H1 (cell line): ENCODE measurements around the gene C1orf174. TPM values are rescaled to one million over a fixed set of nuclear protein-coding genes. Genes with fewer than 3 reads are reported as not detected.

ENCODE experiments used
- CTCF ChIA-PET: fragments of 300-600 bp; sonication (Branson Sonifier 250); formaldehyde crosslinking; loops from one replicate; lab custom pipeline; 2021; ENCODE audit not compliant: partially characterized antibody; lab: Charles Lee
- POLR2A ChIA-PET: fragments of 300-600 bp; sonication (Branson Sonifier 250); formaldehyde crosslinking; loops from one replicate; lab custom pipeline; 2021; ENCODE audit warnings: inconsistent platforms; ENCODE audit not compliant: partially characterized antibody; lab: Charles Lee
- DNase-seq, 2 experiments: peaks; one replicate each; pipeline versions ENCODE4 v3.0.0 to v3.0.0-alpha.2; 2010 to 2022; ENCODE audit warnings: low spot score in 2 of 2, low read depth in 1 of 2, mixed read lengths in 1 of 2
- FAIRE-seq: peaks from 2 replicates; lab custom pipeline; 2011; peaks lifted over from hg19 to GRCh38; lab: Jason Lieb, UNC
- H2AFZ ChIP-seq: 2 replicates; pipeline ENCODE4 v1.8.1; 2012; ENCODE audit warnings: low read length, inconsistent platforms
- H2AK5ac ChIP-seq: 2 replicates; pipeline ENCODE4 v1.6.1; 2013; ENCODE audit warnings: low read depth, low read length
- H2BK120ac ChIP-seq: replicated peaks from 2 replicates; pipeline ENCODE3; 2013; ENCODE audit warnings: low read depth, low read length, inconsistent platforms
- H2BK12ac ChIP-seq: 2 replicates; pipeline ENCODE4 v1.6.1; 2013; ENCODE audit warnings: low read depth, low read length
- H2BK15ac ChIP-seq: 2 replicates; pipeline ENCODE4 v1.6.1; 2013; ENCODE audit warnings: low read length
- H2BK20ac ChIP-seq: 2 replicates; pipeline ENCODE4 v1.6.1; 2013; ENCODE audit warnings: low read length
- H2BK5ac ChIP-seq: 2 replicates; pipeline ENCODE4 v1.6.1; 2013; ENCODE audit warnings: low read depth, low read length
- H3K14ac ChIP-seq: 2 replicates; pipeline ENCODE4 v1.6.1; 2013; ENCODE audit warnings: inconsistent platforms; ENCODE audit not compliant: insufficient read length
- H3K18ac ChIP-seq: 2 replicates; pipeline ENCODE4 v1.6.1; 2013; ENCODE audit warnings: low read length; ENCODE audit errors: extremely low read depth
- H3K23ac ChIP-seq: 2 replicates; pipeline ENCODE4 v1.6.1; 2013; ENCODE audit warnings: inconsistent platforms; ENCODE audit not compliant: insufficient read length
- H3K23me2 ChIP-seq: 2 replicates; pipeline ENCODE4 v1.6.1; 2013; ENCODE audit warnings: low read depth, low read length
- H3K27ac ChIP-seq: 2 replicates; pipeline ENCODE4 v1.6.1; 2011; ENCODE audit warnings: low read depth, low read length, inconsistent platforms
- H3K27me3 ChIP-seq, 4 experiments: replicated peaks in 1 of 4; 1 replicate in 1 of 4; 2 replicates in 3 of 4; pipeline versions ENCODE4 v1.6.1 to v1.8.1; 2011 to 2013; ENCODE audit warnings: low read length in 3 of 4, mild to moderate bottlenecking in 3 of 4, inconsistent platforms in 2 of 4, mixed read lengths in 2 of 4, moderate library complexity in 1 of 4; ENCODE audit not compliant: control insufficient read depth in 3 of 4, insufficient read depth in 3 of 4; ENCODE audit errors: extremely low read depth in 1 of 4
- H3K36me3 ChIP-seq, 4 experiments: 2 replicates each; pipeline versions ENCODE4 v1.6.1 to v1.8.1; 2011 to 2013; ENCODE audit warnings: mild to moderate bottlenecking in 4 of 4, low read length in 3 of 4, moderate library complexity in 2 of 4, control low read depth in 1 of 4, inconsistent platforms in 1 of 4; ENCODE audit not compliant: insufficient read depth in 4 of 4, control insufficient read depth in 2 of 4
- H3K4ac ChIP-seq: replicated peaks from 2 replicates; pipeline ENCODE3; 2013; ENCODE audit warnings: low read length, low read depth, mixed read lengths, inconsistent platforms; ENCODE audit not compliant: insufficient read length
- H3K4me1 ChIP-seq, 4 experiments: replicated peaks in 1 of 4; 1 replicate in 1 of 4; 2 replicates in 3 of 4; pipeline versions ENCODE4 v1.6.1 to v1.8.1; 2011 to 2013; ENCODE audit warnings: low read length in 3 of 4, inconsistent platforms in 2 of 4, mixed read lengths in 1 of 4; ENCODE audit not compliant: insufficient read depth in 4 of 4, control insufficient read depth in 3 of 4
- H3K4me2 ChIP-seq, 2 experiments: 2 replicates each; pipeline versions ENCODE4 v1.6.1 to v1.8.1; 2011 to 2013; ENCODE audit warnings: low read depth in 2 of 2, low read length in 2 of 2, control low read depth in 1 of 2, inconsistent platforms in 1 of 2, mild to moderate bottlenecking in 1 of 2; ENCODE audit not compliant: insufficient read depth in 1 of 2
- H3K4me3 ChIP-seq, 4 experiments: fragments of 200-600, 300-600 bp in 1 of 4; sonication (generic), shearing (Covaris generic), sonication (Bioruptor Twin) in 1 of 4; 2 replicates each; pipeline versions ENCODE4 v1.5.1 to v1.8.1; 2011 to 2016; ENCODE audit warnings: low read length in 4 of 4, low read depth in 3 of 4, control low read depth in 2 of 4, inconsistent platforms in 2 of 4, mild to moderate bottlenecking in 2 of 4, mixed read lengths in 1 of 4, moderate library complexity in 1 of 4; ENCODE audit not compliant: insufficient read depth in 2 of 4; ENCODE audit errors: extremely low read depth in 1 of 4
- H3K56ac ChIP-seq: replicated peaks from 2 replicates; pipeline ENCODE3; 2013; ENCODE audit warnings: low read depth, mild to moderate bottlenecking, mixed read lengths, low read length, inconsistent platforms; ENCODE audit not compliant: insufficient read length
- H3K79me1 ChIP-seq: 2 replicates; pipeline ENCODE4 v1.6.1; 2013; ENCODE audit warnings: low read depth, low read length, control low read depth
- H3K79me2 ChIP-seq, 2 experiments: 2 replicates each; pipeline versions ENCODE4 v1.6.1 to v1.8.1; 2012 to 2013; ENCODE audit warnings: low read length in 2 of 2, mild to moderate bottlenecking in 2 of 2, inconsistent platforms in 1 of 2; ENCODE audit not compliant: insufficient read depth in 2 of 2, control insufficient read depth in 1 of 2
- H3K9ac ChIP-seq, 4 experiments: replicated peaks in 1 of 4; 1 replicate in 1 of 4; 2 replicates in 3 of 4; pipeline versions ENCODE4 v1.6.1 to v1.8.1; 2011 to 2013; ENCODE audit warnings: low read depth in 3 of 4, low read length in 3 of 4, control low read depth in 2 of 4, mild to moderate bottlenecking in 2 of 4, moderate library complexity in 2 of 4, inconsistent platforms in 1 of 4; ENCODE audit errors: extremely low read depth in 1 of 4
- H3K9me3 ChIP-seq, 2 experiments: 2 replicates each; pipeline versions ENCODE4 v1.6.1 to v1.8.1; 2012 to 2013; ENCODE audit warnings: mild to moderate bottlenecking in 2 of 2, moderate library complexity in 2 of 2, control low read depth in 1 of 2, inconsistent platforms in 1 of 2, low read depth in 1 of 2, low read length in 1 of 2, mixed read lengths in 1 of 2; ENCODE audit not compliant: insufficient read depth in 2 of 2
- H4K20me1 ChIP-seq, 2 experiments: replicated peaks in 1 of 2; 2 replicates each; pipeline versions ENCODE3 to v1.8.1; 2011 to 2013; ENCODE audit warnings: inconsistent platforms in 2 of 2, low read length in 2 of 2, mild to moderate bottlenecking in 1 of 2; ENCODE audit not compliant: insufficient read depth in 2 of 2, control insufficient read depth in 1 of 2
- H4K5ac ChIP-seq: 2 replicates; pipeline ENCODE4 v1.6.1; 2013; ENCODE audit warnings: low read length, low read depth, mixed read lengths, inconsistent platforms; ENCODE audit not compliant: insufficient read length
- H4K8ac ChIP-seq: 2 replicates; pipeline ENCODE4 v1.8.0; 2013; ENCODE audit warnings: mild to moderate bottlenecking, moderate library complexity, low read length, inconsistent platforms; ENCODE audit not compliant: insufficient read depth; ENCODE audit errors: extremely low read depth
- H4K91ac ChIP-seq: replicated peaks from 2 replicates; pipeline ENCODE3; 2013; ENCODE audit warnings: low read length, mixed read lengths, inconsistent platforms; ENCODE audit not compliant: insufficient read length
- CTBP2 ChIP-seq: IDR thresholded peaks from 2 replicates; pipeline ENCODE4 v1.7.0; 2011; ENCODE audit warnings: borderline replicate concordance, mild to moderate bottlenecking, moderate library complexity, mixed read lengths, low read length; ENCODE audit not compliant: insufficient read depth, insufficient read length
- SIN3A ChIP-seq, 2 experiments: IDR thresholded peaks in 1 of 2; conservative IDR thresholded peaks in 1 of 2; 2 replicates each; pipeline ENCODE4 v1.6.1; 2011 to 2012; ENCODE audit warnings: low read length in 2 of 2, improper control_type of control experiment in 1 of 2, low read depth in 1 of 2, mild to moderate bottlenecking in 1 of 2
- WGBS, 2 experiments: shearing (Covaris generic) in 1 of 2; methylation state at CpG; one replicate each; pipeline versions ENCODE4 v1.1.6 to v1.1.7; 2013 to 2015; ENCODE audit warnings: low lambda C conversion rate in 2 of 2, mixed read lengths in 2 of 2, inconsistent platforms in 1 of 2, low coverage in 1 of 2, missing lambda C conversion rate in 1 of 2; ENCODE audit not compliant: insufficient replicate concordance in 2 of 2, insufficient coverage in 1 of 2, insufficient read length in 1 of 2; ENCODE audit errors: extremely low coverage in 1 of 2, missing lambda C conversion rate in 1 of 2; 5-methylcytosine and 5-hydroxymethylcytosine counted together
- polyA plus RNA-seq, 7 experiments: library from polyadenylated mRNA; depleted of rRNA in 3 of 7; stranded (reverse) in 5 of 7; unstranded in 2 of 7; fragments of >200 nt in 5 of 7; fragments of 200-250 nt in 2 of 7; gene quantifications; 1 replicate in 5 of 7; 2 replicates in 1 of 7; 4 replicates in 1 of 7; pipeline versions ENCODE4 v1.2.1 to v1.2.3, GENCODE V29; 2011 to 2013; ENCODE audit warnings: missing spikeins in 2 of 7, mixed read lengths in 2 of 7
- total RNA-seq: library from RNA; stranded (reverse); fragmentation: NEBNext Ultra II Directional; extraction: Animal tissue kit (Norgen Biotek cat#: 25700); gene quantifications from 2 replicates; pipeline ENCODE4 v1.2.1, GENCODE V29; 2021
- TF ChIP-seq, protein P1 (sequence below): IDR thresholded peaks from 2 replicates; pipeline ENCODE4 v1.6.1; 2012; ENCODE audit warnings: inconsistent platforms

Gene C1orf174
- total and polyA plus RNA-seq, 2 of the 8 experiments (the other 6 are each of a cell fraction or from before 2014, with no cell fraction given): 28.4 to 32.4 TPM

DNA sequence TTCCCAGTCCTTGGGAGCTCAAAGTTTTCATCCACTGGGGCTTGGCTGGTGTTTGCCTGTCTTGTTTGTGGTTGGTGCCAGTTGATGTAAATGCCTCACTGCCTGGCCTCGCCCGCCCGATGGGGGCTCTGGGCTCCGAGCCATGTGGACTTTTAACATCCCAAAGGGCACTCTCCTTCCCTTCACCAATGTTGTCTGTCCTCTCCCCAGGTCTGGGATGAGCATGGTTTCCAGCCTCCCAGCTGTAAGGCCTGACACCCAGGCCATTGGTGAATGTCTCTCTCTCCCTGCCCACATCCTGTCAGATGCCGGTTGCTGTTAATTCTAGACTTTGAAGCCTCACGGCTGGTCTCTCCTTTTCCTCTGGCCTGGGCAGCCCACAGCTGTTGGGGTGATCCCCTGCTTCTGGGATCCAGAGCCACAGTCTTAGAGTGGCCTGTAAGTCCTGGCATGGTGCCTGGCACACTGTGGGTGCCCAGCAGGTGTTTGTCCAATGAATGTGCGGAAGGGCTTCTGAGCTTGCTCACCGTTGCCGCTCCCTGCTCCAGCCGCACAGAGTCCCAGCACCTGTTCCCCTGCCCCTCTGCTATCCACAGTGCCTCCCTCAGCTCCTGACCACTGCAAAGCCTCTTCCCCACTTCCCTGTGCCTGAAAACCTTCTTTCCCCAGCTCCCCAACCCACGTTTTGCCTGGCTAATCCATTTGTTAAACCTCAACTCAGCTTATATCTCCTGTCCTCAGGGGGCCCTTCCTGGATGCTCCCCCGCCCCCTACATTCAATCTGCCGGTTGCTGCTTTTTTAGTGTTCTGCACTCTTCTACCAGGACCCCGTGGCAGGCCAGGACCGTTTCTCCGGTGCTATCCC lies 3.3 kb upstream of the C1orf174 start:
- H2BK15ac ChIP-seq: no peak overlapping the region; the same call in 1 of the 2 replicates
- no peak overlapping the region for H2BK20ac ChIP-seq
- H2AK5ac ChIP-seq: no peak overlapping the region
- no peak overlapping the region for H2BK5ac ChIP-seq
- no peak overlapping the region for H2AFZ ChIP-seq
- H4K91ac ChIP-seq: no peak overlapping the region
- no peak overlapping the region for H3K56ac ChIP-seq
- WGBS, 2 experiments: 88% methylated on average over 14 of the region's 16 CpGs; no CpG with 5 or more reads in 1 of the 2 experiments
- no peak for TF ChIP-seq SIN3A (conservative IDR thresholded peaks at IDR 0.05 in 1 of 2, IDR thresholded peaks at IDR 0.05 in 1 of 2; ENCODE audit: low read depth in 1 of 2, low read length in 2 of 2)
- TF ChIP-seq, protein P1, sequence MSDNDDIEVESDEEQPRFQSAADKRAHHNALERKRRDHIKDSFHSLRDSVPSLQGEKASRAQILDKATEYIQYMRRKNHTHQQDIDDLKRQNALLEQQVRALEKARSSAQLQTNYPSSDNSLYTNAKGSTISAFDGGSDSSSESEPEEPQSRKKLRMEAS: no peak
- TF ChIP-seq CTBP2: no peak
- TF ChIP-seq, all 59 proteins: peak for 0
- Histone ChIP-seq H3K9ac (no peak overlapping the region), H3K27me3 (no peaks in the 10 kb centered on the region), H2BK120ac (no peak overlapping the region), H4K20me1 (peaks cover 0 to 3% of the 10 kb centered on the region in 2 experiments), H3K14ac (no peak overlapping the region), H3K36me3 (no peaks in the 10 kb centered on the region), H3K23me2 (peaks cover 8% of the 10 kb centered on the region), H3K4me2 (no peak overlapping the region), H3K4ac (no peak overlapping the region), H4K5ac (no peak overlapping the region), H4K8ac (no peak overlapping the region), H3K79me2 (peaks cover 3 to 11% of the 10 kb centered on the region in 2 experiments; a peak in 3 of 4 replicates), H3K9me3 (no peaks in the 10 kb centered on the region), H3K18ac (no peak overlapping the region), H3K23ac (no peak overlapping the region), H3K79me1 (peaks cover under 1% of the 10 kb centered on the region; the same call in 1 of the 2 replicates), H3K4me1 (peaks cover 0 to 12% (median 3%) of the 10 kb centered on the region in 4 experiments; a peak in 1 of 7 replicates), H3K4me3 (no peak overlapping the region), H3K27ac (no peak overlapping the region), H2BK12ac (no peak overlapping the region)
- no peak for DNase-seq
- POLR2A ChIA-PET: no interaction called here
- CTCF ChIA-PET: interaction anchor here (0.8 to 1.9 kb wide), 4 partner anchors 10 to 116 kb away, joined by 3 to 6 read pairs (median 3); no protein-coding TSS in a partner anchor
- FAIRE-seq: no peak
